TTC549 (cell line): Measurements from ENCODE around the gene COMMD8.
A peak's percentile ranks its signal among the peaks of the same experiment; 100 is the strongest.
"Not testable (repeated sequence)": the region's sequence is repeated elsewhere in the genome, so short reads cannot be mapped to it uniquely, and the experiment has no call there.

ENCODE experiments used
- FAIRE-seq: peaks from 2 replicates; lab custom pipeline; 2012; peaks lifted over from hg19 to GRCh38; lab: Jason Lieb, UNC

The COMMD8 gene

GRCh38 chr4:47463235-47463956 lies at the start of gene COMMD8:
TSS of gene COMMD8 (minus strand) at chr4:47463702. CDS start at chr4:47463651, 51 bp downstream.
- FAIRE-seq, result peak; percentile 51

- FAIRE-seq, result no peak
Measured at GRCh38 chr4:47510506-47511143, 47.1 kb upstream of the COMMD8 start.

GRCh38 chr4:47505666-47506065 lies 42.2 kb upstream of the COMMD8 start:
- FAIRE-seq, result no peak

GRCh38 chr4:47505147-47505546 lies 41.6 kb upstream of the COMMD8 start:
- no peak for FAIRE-seq

GRCh38 chr4:47500776-47501175 lies 37.3 kb upstream of the COMMD8 start:
- FAIRE-seq, result no peak

GRCh38 chr4:47499700-47500099 lies 36.2 kb upstream of the COMMD8 start:
- no peak for FAIRE-seq

GRCh38 chr4:47498899-47499298 lies 35.4 kb upstream of the COMMD8 start:
- no peak for FAIRE-seq

GRCh38 chr4:47494124-47494430 lies 30.6 kb upstream of the COMMD8 start:
- FAIRE-seq, result no peak

- no peak for FAIRE-seq
Measured at GRCh38 chr4:47493238-47494123, 30.0 kb upstream of the COMMD8 start.

- FAIRE-seq, result no peak
Measured at GRCh38 chr4:47490550-47490949, 27.0 kb upstream of the COMMD8 start.

GRCh38 chr4:47488706-47489105 lies 25.2 kb upstream of the COMMD8 start:
- no peak for FAIRE-seq

- FAIRE-seq, result not testable (repeated sequence)
Measured at GRCh38 chr4:47486727-47487126, 23.2 kb upstream of the COMMD8 start.

GRCh38 chr4:47486231-47486673 lies 22.8 kb upstream of the COMMD8 start:
- FAIRE-seq, result no peak

GRCh38 chr4:47485768-47486167 lies 22.3 kb upstream of the COMMD8 start:
- FAIRE-seq, result no peak

- peak; percentile 77 for FAIRE-seq
Measured at GRCh38 chr4:47485047-47485692, 21.7 kb upstream of the COMMD8 start, which contains the start of gene ATP10D. TSS of gene ATP10D (plus strand) at chr4:47485275. CDS start at chr4:47512541, 27,266 bp downstream.

- FAIRE-seq, result no peak
Measured at GRCh38 chr4:47484168-47484567, 20.7 kb upstream of the COMMD8 start.

- no peak for FAIRE-seq
Measured at GRCh38 chr4:47483745-47484144, 20.2 kb upstream of the COMMD8 start.

- no peak for FAIRE-seq
Measured at GRCh38 chr4:47482326-47482725, 18.8 kb upstream of the COMMD8 start.

- no peak for FAIRE-seq
Measured at GRCh38 chr4:47478804-47479203, 15.3 kb upstream of the COMMD8 start.

- no peak for FAIRE-seq
Measured at GRCh38 chr4:47475411-47475810, 11.9 kb upstream of the COMMD8 start.

GRCh38 chr4:47474799-47475198 lies 11.3 kb upstream of the COMMD8 start:
- no peak for FAIRE-seq

- FAIRE-seq, result no peak
Measured at GRCh38 chr4:47473141-47473750, 9.7 kb upstream of the COMMD8 start.
